ENCODE data around the gene ASF1A. TPM values are rescaled to one million over a fixed set of nuclear protein-coding genes. Genes with fewer than 3 reads are reported as not detected.

Gene ASF1A
- total RNA-seq, 1 experiment from 2014 or later = 34.4 TPM

GRCh38 chr6:118876814-118877213 lies 17.1 kb upstream of the ASF1A start:
- Histone ChIP-seq H3K23me2 (ENCODE audit: insufficient read length, low read depth, low read length, poor library complexity, severe bottlenecking) (no peaks in the 10 kb centered on the region), H2AK5ac (ENCODE audit: insufficient read length, low read length) (no peak overlapping the region), H3K9ac (ENCODE audit: extremely low read depth, insufficient read length, low read length) (no peak overlapping the region), H3K4me1 (ENCODE audit: insufficient read depth, low read length) (0 out of 2 replicates have a peak, but pooled peaks cover 2% of the 10 kb centered on the region), H2BK5ac (ENCODE audit: insufficient read length, low read length) (no peak overlapping the region), H3K27ac (ENCODE audit: insufficient read length, low read depth, low read length) (no peak overlapping the region), H2BK12ac (ENCODE audit: insufficient read length, low read depth, low read length) (no peak overlapping the region), H3K14ac (ENCODE audit: insufficient read depth, low read length) (no peak overlapping the region), H3K27me3 (ENCODE audit: insufficient read depth, low read length) (no peaks in the 10 kb centered on the region), H2BK15ac (ENCODE audit: low read depth, low read length) (no peak overlapping the region), H3K18ac (ENCODE audit: insufficient read length, low read depth, low read length) (no peak overlapping the region), H3K4me2 (ENCODE audit: insufficient read depth, insufficient read length, low read length) (no peak overlapping the region), H3K79me2 (ENCODE audit: insufficient read depth, low read length) (no peaks in the 10 kb centered on the region), H3K23ac (ENCODE audit: insufficient read length, low read depth, low read length) (no peak overlapping the region), H3K4ac (ENCODE audit: low read depth, low read length) (no peak overlapping the region), H3T11ph (ENCODE audit: low read length) (no peak overlapping the region), H4K20me1 (ENCODE audit: control insufficient read depth, insufficient read depth, insufficient read length) (no peaks in the 10 kb centered on the region), H2BK120ac (ENCODE audit: low read depth, low read length, poor library complexity, severe bottlenecking) (no peak overlapping the region), H3K79me1 (ENCODE audit: insufficient read depth, low read depth, low read length, poor library complexity, severe bottlenecking) (no peaks in the 10 kb centered on the region), H2BK20ac (ENCODE audit: low read depth, low read length, poor library complexity, severe bottlenecking) (no peak overlapping the region), H3K9me3 (ENCODE audit: control insufficient read depth, low read depth, low read length) (no peaks in the 10 kb centered on the region), H4K91ac (ENCODE audit: insufficient read length, low read depth, low read length) (no peak overlapping the region), H3K56ac (ENCODE audit: insufficient read length, low read depth, low read length) (no peak overlapping the region), H4K5ac (ENCODE audit: insufficient read length, low read depth, low read length) (no peak overlapping the region), H4K8ac (replicated peaks; ENCODE audit: insufficient read length, low read depth, low read length) (no peak overlapping the region), H2AFZ (ENCODE audit: low read length) (no peak overlapping the region)
- Mint-ChIP-seq H3K4me3 (no peak overlapping the region), H3K27ac (no peak overlapping the region; a peak in 2 of 7 replicates), H3K9me3 (no peaks in the 10 kb centered on the region), H3K27me3 (ENCODE audit: low read depth) (no peaks in the 10 kb centered on the region), H3K4me1 (peaks cover 6 to 10% of the 10 kb centered on the region in 2 experiments), H3K36me3 (ENCODE audit: insufficient read depth in 1 of 3, low read depth in 3 of 3) (no peaks in the 10 kb centered on the region; a peak in 1 of 7 replicates)
- no peak for DNase-seq
- no peak for TF ChIP-seq CTCF (conservative IDR thresholded peaks at IDR 0.05)
